Activated T-cell treated with anti-CD3 and anti-CD28 coated beads, Interleukin-2, amount 50 U/mL, for 72 hours (primary cell): ENCODE data around the gene LAMC3. TPM values are rescaled to one million over a fixed set of nuclear protein-coding genes. Genes with fewer than 3 reads are reported as not detected.

Experiments
- ATAC-seq, 2 donors: fragments of 150-1000 bp; cut with Tn5 transposase; replicated peaks in 1 of 2; 2 replicates each; pipeline ENCODE4 v1.10.0; 2021; ENCODE audit warnings: moderate library complexity in 2 of 2, mild to moderate bottlenecking in 1 of 2
- DNase-seq, 2 donors: peaks; one replicate each; pipeline ENCODE4 v3.0.0; 2021 to 2022; ENCODE audit warnings: mixed read lengths in 1 of 2
- H3K27ac Mint-ChIP-seq: one replicate; pipeline ENCODE4 v1.8.0; 2022; ENCODE audit warnings: mild to moderate bottlenecking, moderate library complexity, mixed read lengths
- H3K27me3 Mint-ChIP-seq: one replicate; pipeline ENCODE4 v1.8.0; 2022; ENCODE audit warnings: low read depth, mixed read lengths
- H3K36me3 Mint-ChIP-seq, 2 donors: one replicate each; pipeline ENCODE4 v1.8.0; 2022; ENCODE audit warnings: mixed read lengths in 2 of 2, mild to moderate bottlenecking in 1 of 2; ENCODE audit not compliant: insufficient read depth in 2 of 2
- H3K4me1 Mint-ChIP-seq: one replicate; pipeline ENCODE4 v1.8.0; 2022; ENCODE audit warnings: low read depth, mixed read lengths
- H3K4me3 Mint-ChIP-seq, 2 donors: one replicate each; pipeline ENCODE4 v1.8.0; 2022; ENCODE audit warnings: mild to moderate bottlenecking in 2 of 2, mixed read lengths in 2 of 2, moderate library complexity in 2 of 2
- H3K9me3 Mint-ChIP-seq, 2 donors: one replicate each; pipeline ENCODE4 v1.8.0; 2022; ENCODE audit warnings: mixed read lengths in 2 of 2
- total RNA-seq, 2 donors: library from RNA; stranded (reverse); gene quantifications; one replicate each; pipeline ENCODE4 v1.2.3, GENCODE V29; 2022

Gene LAMC3
- total RNA-seq, 2 donors from 2014 or later = 0.65 to 0.74 TPM

DNA sequence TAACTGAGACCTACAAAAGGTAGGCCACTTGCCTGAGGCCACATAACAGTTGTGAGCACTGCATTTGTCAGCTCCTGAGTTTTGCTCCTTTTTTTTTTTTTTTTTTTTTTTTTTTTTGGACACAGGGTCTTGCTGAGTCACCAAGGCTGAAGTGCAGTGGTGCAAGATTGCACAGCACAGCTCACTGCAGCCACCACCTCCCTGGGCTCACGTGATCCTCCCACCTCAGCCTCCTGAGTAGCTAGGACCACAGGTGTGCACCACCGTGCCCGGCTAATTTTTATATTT is 37.1 kb downstream of the LAMC3 start:
- H3K4me3 Mint-ChIP-seq = no peak overlapping the region
- ATAC-seq = no peak
- no peak for DNase-seq
- no peaks in the 10 kb centered on the region for H3K9me3 Mint-ChIP-seq
- H3K4me1 Mint-ChIP-seq = peaks cover 5% of the 10 kb centered on the region
- H3K27ac Mint-ChIP-seq = no peak overlapping the region
- H3K27me3 Mint-ChIP-seq = peaks cover 5% of the 10 kb centered on the region
- no peaks in the 10 kb centered on the region for H3K36me3 Mint-ChIP-seq

DNA sequence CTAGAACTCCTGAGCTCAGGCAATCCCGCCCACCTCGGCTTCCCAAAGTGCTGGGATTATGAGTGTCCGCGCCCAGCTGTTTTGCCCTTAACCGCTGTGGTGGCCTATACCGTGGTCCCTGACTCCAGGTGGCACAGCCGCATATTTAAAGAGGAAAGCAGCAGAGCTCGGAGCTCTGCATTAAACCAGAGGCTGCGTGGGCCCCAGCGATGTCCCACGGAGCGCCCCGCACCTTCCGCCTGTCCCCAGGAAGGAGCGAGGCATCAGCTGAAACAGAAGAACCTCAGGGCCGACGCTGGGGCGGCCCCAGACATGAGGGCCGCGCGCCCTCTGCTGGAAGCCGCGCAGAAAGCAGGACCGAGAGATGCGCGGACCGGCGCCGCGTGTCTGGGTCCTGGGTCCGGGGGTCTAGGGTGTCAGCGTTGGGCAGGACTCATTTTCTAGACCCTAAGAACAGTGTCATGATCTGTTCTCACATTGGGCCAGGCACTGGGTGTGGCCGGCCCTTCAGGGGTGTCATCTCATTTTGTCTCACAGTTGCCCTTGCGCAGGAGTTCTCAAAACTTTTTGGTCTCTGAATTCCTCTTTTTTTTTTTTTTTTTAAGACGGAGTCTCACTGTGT is 37.7 kb downstream of the LAMC3 start:
- DNase-seq (peak; percentile 72 to 82), ATAC-seq (peak; percentile 89 to 90)
- Mint-ChIP-seq H3K27me3 (peaks cover 5% of the 10 kb centered on the region), H3K27ac (no peak overlapping the region), H3K36me3 (no peaks in the 10 kb centered on the region), H3K9me3 (no peaks in the 10 kb centered on the region), H3K4me3 (peak overlapping the region in 1 of 2 donors; percentile 49), H3K4me1 (peaks cover 5% of the 10 kb centered on the region)

DNA sequence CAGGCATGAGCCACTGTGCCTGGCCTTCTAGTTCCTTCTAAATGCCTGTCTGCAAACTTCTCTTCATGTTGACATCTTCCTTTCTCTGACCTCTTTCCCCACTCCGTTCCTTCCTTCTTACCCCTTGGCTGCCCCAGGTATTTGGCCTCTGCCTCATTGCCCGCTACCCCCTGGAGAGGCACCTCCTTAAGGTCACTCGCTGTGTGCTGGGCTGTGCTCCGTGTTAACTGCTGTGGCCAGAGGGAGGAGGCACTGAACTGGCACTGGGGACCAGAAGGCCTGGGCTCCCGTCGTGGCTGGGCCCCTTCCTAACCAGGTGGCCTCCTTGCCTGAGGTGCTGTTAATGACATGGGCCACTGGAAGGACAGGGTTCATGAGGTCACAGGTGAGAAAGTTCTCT is 39.4 kb downstream of the LAMC3 start:
- DNase-seq (no peak), ATAC-seq (no peak)
- Mint-ChIP-seq H3K9me3 (no peaks in the 10 kb centered on the region), H3K27me3 (peaks cover 5% of the 10 kb centered on the region), H3K27ac (no peak overlapping the region), H3K4me3 (no peak overlapping the region), H3K36me3 (no peaks in the 10 kb centered on the region), H3K4me1 (peaks cover 5% of the 10 kb centered on the region)

DNA sequence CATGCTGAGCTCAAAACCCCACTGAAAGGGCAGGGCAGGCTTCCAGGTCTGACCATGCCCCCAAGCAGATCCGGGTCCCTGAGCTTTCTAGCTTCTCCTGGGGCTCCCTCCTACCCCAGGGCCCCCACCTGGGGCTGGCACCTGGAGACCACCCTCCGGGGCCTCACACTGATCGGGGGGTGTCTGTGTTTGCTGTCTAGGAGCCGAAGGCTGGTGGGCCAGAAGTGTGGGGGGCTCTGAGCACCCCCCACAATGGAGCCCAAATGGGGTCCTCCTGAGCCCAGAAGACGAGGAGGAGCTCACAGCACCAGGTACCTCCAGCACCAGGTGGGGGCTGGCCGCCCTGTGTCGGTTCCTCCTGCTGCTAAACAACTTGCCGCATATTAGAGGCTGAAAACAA is 39.8 kb downstream of the LAMC3 start:
- Mint-ChIP-seq H3K9me3 (no peaks in the 10 kb centered on the region), H3K27ac (no peak overlapping the region), H3K4me3 (no peak overlapping the region), H3K27me3 (peaks cover 5% of the 10 kb centered on the region), H3K4me1 (peaks cover 5% of the 10 kb centered on the region), H3K36me3 (no peaks in the 10 kb centered on the region)
- DNase-seq (no peak), ATAC-seq (no peak)

DNA sequence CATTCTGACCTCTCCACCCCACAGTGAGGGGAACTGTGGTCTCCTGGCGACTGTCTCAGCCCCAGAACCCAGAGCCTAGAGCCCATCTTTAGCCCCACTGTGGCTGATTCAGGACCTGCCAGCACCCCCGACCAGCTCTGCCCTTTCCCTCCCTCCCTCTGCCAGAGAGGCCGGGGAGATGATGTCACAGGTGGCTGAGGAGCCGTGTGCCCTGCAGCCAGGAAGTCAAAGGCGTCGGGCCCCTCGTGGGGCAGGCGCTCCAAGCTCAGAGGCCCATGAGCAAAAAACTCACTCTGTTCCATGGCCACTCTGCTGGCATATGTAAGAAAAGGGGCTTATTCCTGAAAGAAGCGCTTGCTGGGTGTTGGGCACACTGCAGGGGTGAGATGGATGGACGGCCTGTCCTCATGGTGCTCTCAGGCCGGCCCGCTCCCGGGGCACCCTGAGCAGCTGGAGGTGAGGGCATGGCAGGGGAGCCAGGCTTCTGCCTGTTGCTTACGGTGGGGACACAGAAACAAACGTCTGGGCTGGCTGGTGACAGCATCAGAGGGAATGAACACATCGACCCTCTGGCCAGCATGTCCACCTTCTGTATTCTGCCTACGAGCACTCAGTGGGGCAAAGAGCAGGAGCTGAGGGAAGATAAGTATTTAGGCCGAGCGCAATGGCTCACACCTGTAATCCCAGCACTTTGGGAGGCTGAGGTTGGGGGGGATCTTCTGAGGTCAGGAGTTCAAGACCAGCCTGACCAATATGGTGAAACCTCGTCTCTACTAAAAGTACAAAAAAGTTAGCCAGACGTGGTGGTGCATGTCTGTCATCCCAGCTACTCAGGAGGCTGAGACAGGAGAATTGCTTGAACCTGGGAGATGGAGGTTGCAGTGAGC is 41.1 kb downstream of the LAMC3 start:
- DNase-seq (no peak), ATAC-seq (no peak)
- Mint-ChIP-seq H3K27ac (no peak overlapping the region), H3K4me1 (peaks cover 5% of the 10 kb centered on the region), H3K27me3 (peaks cover 5% of the 10 kb centered on the region), H3K36me3 (no peaks in the 10 kb centered on the region), H3K4me3 (no peak overlapping the region), H3K9me3 (no peaks in the 10 kb centered on the region)

DNA sequence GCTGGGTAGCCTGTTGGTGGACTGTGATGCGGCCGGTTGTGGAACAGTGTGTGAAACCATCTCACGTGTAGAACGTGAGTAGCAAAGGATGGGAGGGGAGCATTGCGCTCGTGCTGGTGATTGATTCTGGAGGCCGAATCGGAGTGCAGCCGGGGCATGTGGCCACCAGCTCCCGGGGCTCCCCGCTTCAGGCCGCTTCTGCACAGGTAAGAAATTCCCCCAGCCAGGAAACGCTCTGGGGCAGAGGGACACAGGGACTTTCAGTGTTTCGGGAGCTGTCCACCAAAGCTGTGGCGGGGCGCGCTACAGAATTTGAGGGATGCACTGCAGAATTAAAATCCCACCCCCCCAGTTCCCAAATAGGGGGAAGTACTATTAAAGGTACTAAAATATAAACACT is 41.9 kb downstream of the LAMC3 start:
- H3K27me3 Mint-ChIP-seq = peaks cover 5% of the 10 kb centered on the region
- peaks cover 1% of the 10 kb centered on the region for H3K4me1 Mint-ChIP-seq
- no peaks in the 10 kb centered on the region for H3K9me3 Mint-ChIP-seq
- no peak overlapping the region for H3K27ac Mint-ChIP-seq
- no peak overlapping the region for H3K4me3 Mint-ChIP-seq
- ATAC-seq (no peak), DNase-seq (no peak)
- no peaks in the 10 kb centered on the region for H3K36me3 Mint-ChIP-seq

DNA sequence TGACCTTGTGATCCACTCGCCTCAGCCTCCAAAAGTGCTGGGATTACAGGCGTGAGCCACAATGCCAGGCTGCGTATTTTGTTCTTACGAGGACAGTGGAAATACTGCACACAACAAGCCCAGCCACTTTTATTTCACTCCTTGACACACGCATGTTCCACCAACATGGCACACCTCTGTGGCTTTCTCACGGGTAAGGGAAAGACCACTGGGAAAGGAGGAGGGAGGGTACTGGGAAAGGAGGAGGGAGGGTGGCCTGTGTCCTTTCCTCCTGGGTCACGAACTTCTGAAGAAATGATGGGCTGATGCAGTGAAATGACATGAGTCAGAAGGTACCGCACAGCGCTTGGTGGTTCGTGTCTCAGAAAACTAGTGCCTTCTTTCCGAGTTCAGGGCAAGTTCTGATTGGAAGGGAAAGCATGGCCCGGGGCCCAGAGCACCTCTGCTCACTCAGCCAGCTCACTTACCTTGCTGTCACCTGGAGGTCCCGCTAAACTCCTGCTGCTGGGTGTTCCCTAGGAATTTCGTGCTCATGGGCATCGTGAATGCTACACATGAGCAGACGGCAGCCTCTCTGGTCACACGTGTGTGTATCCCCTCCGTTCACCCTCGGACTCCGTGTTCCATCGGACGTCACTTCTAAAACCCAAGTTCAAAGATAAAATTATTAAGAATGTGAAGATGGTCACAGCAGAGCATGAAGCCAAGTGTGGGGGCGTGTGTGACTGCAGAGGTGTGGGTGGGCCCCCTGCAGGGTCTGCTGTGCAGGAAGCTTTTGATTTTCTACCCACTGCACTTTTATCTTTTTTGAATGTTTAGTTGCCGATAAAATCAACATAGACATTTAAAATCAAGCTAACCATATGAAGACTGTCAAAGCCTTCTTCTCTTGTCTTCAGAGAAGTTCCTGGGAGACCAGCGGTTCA is 42.9 kb downstream of the LAMC3 start:
- no peak overlapping the region for H3K27ac Mint-ChIP-seq
- peaks cover 5% of the 10 kb centered on the region for H3K27me3 Mint-ChIP-seq
- H3K4me1 Mint-ChIP-seq = no peaks in the 10 kb centered on the region
- no peaks in the 10 kb centered on the region for H3K36me3 Mint-ChIP-seq
- no peak for DNase-seq
- no peak for ATAC-seq
- no peak overlapping the region for H3K4me3 Mint-ChIP-seq
- no peaks in the 10 kb centered on the region for H3K9me3 Mint-ChIP-seq

DNA sequence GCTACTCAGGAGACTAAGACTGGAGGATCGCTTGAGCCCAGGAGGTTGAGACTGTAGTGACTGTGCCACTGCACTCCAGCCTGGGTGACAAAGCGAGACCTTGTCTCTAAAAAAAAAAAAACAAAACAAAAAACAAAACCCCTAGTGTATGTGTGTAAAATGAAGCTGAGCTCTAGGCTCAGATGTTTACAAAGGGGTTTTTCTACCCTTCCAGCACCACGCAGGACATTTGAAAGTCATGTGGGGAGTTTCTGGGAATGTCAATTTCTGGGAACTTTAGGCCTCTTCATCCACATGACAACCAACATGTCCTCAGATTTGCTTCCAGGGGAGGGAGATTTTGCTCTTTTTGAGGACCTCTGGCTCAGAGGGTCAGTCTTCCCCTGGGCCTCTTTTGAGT is 44.9 kb downstream of the LAMC3 start:
- Mint-ChIP-seq H3K36me3 (no peaks in the 10 kb centered on the region), H3K4me1 (no peaks in the 10 kb centered on the region), H3K4me3 (no peak overlapping the region), H3K9me3 (no peaks in the 10 kb centered on the region), H3K27ac (no peak overlapping the region), H3K27me3 (no peaks in the 10 kb centered on the region)
- no peak for ATAC-seq
- no peak for DNase-seq

DNA sequence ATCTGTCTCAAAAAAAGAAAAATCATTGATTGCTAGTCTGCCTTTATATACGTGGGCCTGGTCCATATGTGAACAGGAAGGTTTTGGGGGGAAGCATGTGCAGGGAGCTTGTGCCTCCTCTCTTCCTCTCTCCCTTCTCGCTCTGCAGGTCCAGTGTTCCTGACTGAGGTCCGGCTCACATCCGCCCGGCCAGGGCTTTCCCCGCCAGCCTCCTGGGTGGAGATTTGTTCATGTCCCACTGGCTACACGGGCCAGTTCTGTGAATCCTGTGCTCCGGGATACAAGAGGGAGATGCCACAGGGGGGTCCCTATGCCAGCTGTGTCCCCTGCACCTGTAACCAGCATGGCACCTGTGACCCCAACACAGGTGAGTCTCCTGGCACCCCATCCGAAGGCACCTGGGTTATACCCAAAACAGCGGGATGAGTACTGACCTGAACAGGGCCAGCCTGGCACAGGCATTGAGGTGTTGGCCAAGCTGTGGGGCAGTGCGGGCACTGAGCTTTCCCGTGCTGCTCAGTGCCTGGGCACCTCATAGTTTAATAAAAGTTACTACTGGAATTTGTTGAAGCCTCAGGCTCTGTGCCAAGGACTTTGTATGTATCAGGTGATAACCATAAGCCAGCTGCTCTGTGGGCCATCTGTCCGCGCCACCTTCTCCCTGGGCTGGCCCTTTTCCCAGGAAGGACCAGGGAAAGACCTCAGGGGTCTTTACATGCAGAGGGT is 48.0 kb downstream of the LAMC3 start:
- Mint-ChIP-seq H3K36me3 (no peaks in the 10 kb centered on the region), H3K4me1 (no peaks in the 10 kb centered on the region), H3K9me3 (no peaks in the 10 kb centered on the region), H3K27me3 (no peaks in the 10 kb centered on the region), H3K4me3 (no peak overlapping the region), H3K27ac (no peak overlapping the region)
- no peak for DNase-seq
- ATAC-seq = no peak

DNA sequence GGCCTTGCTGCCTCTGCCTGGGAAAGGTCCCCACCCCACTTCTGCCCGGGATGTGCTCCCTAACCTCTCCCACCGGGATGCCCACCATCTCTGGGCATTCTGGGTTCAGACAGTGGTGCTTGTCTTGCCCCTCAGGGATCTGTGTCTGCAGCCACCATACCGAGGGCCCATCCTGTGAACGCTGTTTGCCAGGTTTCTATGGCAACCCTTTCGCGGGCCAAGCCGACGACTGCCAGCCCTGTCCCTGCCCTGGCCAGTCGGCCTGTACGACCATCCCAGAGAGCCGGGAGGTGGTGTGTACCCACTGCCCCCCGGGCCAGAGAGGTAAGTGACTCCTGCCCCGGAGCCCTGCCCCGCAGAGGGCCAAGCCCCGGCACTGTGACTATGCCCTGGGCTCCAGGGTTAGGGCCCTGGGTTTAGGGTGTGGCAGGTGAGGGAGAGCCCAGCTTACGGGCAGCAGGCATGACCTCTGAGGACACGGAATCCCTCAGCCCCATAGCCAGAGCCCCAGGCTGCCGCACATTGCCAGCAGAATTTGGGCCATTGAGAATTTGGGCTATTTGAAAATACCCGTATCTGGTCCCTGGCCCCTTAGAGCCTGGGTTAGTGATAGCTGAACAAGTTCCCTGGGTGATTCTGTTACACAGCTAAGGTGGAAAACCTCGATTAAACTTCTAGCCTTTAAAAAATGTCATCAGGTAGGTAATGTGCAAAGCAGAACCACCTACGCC is 52.1 kb downstream of the LAMC3 start:
- no peak for ATAC-seq
- no peaks in the 10 kb centered on the region for H3K36me3 Mint-ChIP-seq
- no peaks in the 10 kb centered on the region for H3K9me3 Mint-ChIP-seq
- H3K27me3 Mint-ChIP-seq = peaks cover 5% of the 10 kb centered on the region
- no peak overlapping the region for H3K4me3 Mint-ChIP-seq
- no peaks in the 10 kb centered on the region for H3K4me1 Mint-ChIP-seq
- DNase-seq = no peak
- no peak overlapping the region for H3K27ac Mint-ChIP-seq

DNA sequence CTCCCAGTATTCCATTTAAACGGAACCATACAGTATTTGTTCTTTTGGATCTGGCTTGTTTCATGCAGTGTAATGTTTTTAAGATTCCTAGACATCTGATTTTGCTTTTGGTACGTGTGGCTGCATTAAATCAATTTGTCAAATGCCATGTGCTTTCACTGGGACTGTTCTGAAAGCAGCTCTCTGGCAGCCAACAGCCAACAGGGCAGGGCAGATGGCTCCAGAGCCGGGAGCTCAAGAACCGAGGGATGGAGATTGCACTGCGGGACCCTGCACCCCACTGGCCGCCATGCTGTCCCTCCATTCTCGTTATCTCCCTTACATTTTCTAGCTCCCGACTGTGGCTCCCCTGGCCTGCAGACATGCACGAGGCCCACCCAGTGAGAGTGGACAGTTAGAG is 54.0 kb downstream of the LAMC3 start:
- Mint-ChIP-seq H3K27ac (no peak overlapping the region), H3K9me3 (no peaks in the 10 kb centered on the region), H3K4me1 (no peaks in the 10 kb centered on the region), H3K27me3 (peaks cover 5% of the 10 kb centered on the region), H3K4me3 (no peak overlapping the region), H3K36me3 (no peaks in the 10 kb centered on the region)
- no peak for ATAC-seq
- no peak for DNase-seq

DNA sequence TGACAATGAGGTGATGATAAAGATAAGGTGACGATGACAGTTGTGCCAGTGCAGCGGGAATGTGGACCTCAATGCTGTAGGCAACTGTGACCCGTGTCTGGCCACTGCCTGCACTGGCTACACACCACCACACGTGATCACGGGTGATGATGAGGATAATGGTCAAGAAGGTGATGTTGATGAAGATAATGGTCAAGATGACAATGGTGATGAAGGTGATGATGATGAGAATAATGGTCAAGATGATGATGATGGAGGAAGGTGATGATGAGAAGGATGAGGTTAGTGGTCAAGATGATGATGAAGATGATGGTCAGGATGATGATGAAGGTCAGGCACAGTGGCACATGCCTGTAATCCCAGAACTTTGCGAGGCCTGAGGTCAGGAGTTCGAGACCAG is 56.6 kb downstream of the LAMC3 start:
- DNase-seq (no peak), ATAC-seq (no peak)
- Mint-ChIP-seq H3K27ac (no peak overlapping the region), H3K9me3 (no peaks in the 10 kb centered on the region), H3K4me3 (no peak overlapping the region), H3K36me3 (no peaks in the 10 kb centered on the region), H3K4me1 (no peaks in the 10 kb centered on the region), H3K27me3 (peaks cover 5% of the 10 kb centered on the region)
